ENCODE data around the gene CDSN. TPM values are rescaled to one million over a fixed set of nuclear protein-coding genes. Genes with fewer than 3 reads are reported as not detected.

The CDSN gene
- total and polyA plus RNA-seq, 2 of the 4 experiments (the other 2 are of a cell fraction) = not detected

DNA sequence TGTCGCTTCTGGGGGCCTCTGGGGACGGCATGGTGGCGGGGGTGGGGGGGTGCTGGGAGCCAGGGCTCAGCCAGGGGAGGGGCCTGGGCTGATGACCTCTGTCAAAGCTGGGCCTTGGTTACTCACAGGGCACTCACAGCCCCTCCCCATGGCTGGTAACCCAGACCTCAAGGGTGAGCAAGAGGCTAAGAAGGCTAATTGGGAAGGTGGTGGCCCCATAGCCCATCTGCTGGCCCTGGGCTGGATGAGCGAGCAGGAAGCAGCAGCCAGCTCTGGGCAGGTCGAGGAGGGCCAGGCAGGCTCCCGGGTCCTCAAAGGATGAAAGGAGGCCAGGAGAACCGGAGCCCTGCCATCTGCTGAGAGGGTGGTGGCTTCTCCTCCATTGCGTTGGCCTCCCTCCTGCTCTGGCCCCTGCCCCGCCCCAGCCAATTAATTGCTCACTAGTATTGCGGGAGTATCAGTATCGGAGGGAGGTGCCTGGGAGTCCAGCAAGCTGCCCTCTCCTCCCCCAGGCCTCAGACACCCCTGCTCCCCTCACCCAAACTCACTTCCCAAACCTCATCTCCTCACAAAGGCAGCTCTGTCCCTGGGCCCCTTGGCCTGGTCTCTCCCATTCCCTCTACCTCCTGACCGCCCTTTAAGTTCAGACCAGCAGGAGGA lies 1.0 kb upstream of the CDSN start:
- 74% methylated on average over 7 of the region's 12 CpGs; no CpG with 5 or more reads in 1 of the 2 experiments for WGBS, 2 experiments (ENCODE audit: extremely low coverage in 2 of 2, insufficient read length in 1 of 2)

More for the DNA sequence above, 1.0 kb upstream of the CDSN start:
- Histone ChIP-seq H3K14ac (replicated peaks; ENCODE audit: low read depth, low read length) (no peak overlapping the region), H3K27me3 (ENCODE audit: control insufficient read depth, insufficient read depth, low read length) (peaks cover 3% of the 10 kb centered on the region; the same call in 1 of the 2 replicates), H2AK5ac (ENCODE audit: low read depth, low read length) (no peak overlapping the region; the same call in 1 of the 2 replicates), H3K4ac (ENCODE audit: low read depth, low read length) (no peak overlapping the region), H3K18ac (ENCODE audit: low read depth, low read length) (no peak overlapping the region), H4K8ac (ENCODE audit: low read depth in 2 of 2, low read length in 2 of 2) (no peak overlapping the region), H4K20me1 (ENCODE audit: insufficient read depth, low read length) (no peaks in the 10 kb centered on the region), H3K27ac (ENCODE audit: insufficient read depth, low read length) (no peak overlapping the region), H3K4me2 (ENCODE audit: low read depth, low read length) (no peak overlapping the region), H4K91ac (ENCODE audit: insufficient read depth, low read depth, low read length) (no peak overlapping the region), H2BK15ac (ENCODE audit: low read depth, low read length) (no peak overlapping the region), H2AFZ (replicated peaks; ENCODE audit: low read length, poor library complexity) (no peak overlapping the region), H3K79me1 (ENCODE audit: low read depth in 1 of 2, low read length in 2 of 2) (no peaks in the 10 kb centered on the region), H3K4me1 (ENCODE audit: control insufficient read depth, insufficient read depth, low read length) (peaks cover 2% of the 10 kb centered on the region; the same call in 1 of the 2 replicates), H3K9me1 (ENCODE audit: insufficient read depth, low read length) (no peaks in the 10 kb centered on the region), H3K36me3 (ENCODE audit: control insufficient read depth, insufficient read depth, low read length) (no peaks in the 10 kb centered on the region), H2BK120ac (ENCODE audit: low read depth, low read length) (no peak overlapping the region), H4K5ac (ENCODE audit: low read depth, low read length) (no peak overlapping the region), H2BK20ac (ENCODE audit: low read depth, low read length) (no peak overlapping the region), H3K4me3 (ENCODE audit: insufficient read depth, low read depth, low read length) (no peak overlapping the region), H3K9ac (ENCODE audit: low read depth, low read length) (no peak overlapping the region), H3K9me3 (ENCODE audit: control insufficient read depth, insufficient read depth, low read length) (no peaks in the 10 kb centered on the region), H3K56ac (ENCODE audit: extremely low read depth, insufficient read depth, low read length) (no peak overlapping the region), H2BK5ac (ENCODE audit: low read depth, low read length, poor library complexity, severe bottlenecking) (no peak overlapping the region), H2AK9ac (replicated peaks; ENCODE audit: low read depth, low read length, poor library complexity) (no peak overlapping the region), H3K23ac (ENCODE audit: low read depth, low read length) (no peak overlapping the region)
- CTCF ChIA-PET = no interaction called here
- BruUV-seq (replicated peaks) = no TSS peak
- no peak for DNase-seq
- dilution Hi-C loops (cut with HindIII; ENCODE audit: low sequenced_read_pairs, unreplicated experiment) = no loop called here
- TF ChIP-seq, protein P1, sequence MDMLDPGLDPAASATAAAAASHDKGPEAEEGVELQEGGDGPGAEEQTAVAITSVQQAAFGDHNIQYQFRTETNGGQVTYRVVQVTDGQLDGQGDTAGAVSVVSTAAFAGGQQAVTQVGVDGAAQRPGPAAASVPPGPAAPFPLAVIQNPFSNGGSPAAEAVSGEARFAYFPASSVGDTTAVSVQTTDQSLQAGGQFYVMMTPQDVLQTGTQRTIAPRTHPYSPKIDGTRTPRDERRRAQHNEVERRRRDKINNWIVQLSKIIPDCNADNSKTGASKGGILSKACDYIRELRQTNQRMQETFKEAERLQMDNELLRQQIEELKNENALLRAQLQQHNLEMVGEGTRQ (IDR thresholded peaks at IDR 0.05; ENCODE audit: low read depth, low read length) = no peak
- TF ChIP-seq BHLHE40 (IDR thresholded peaks at IDR 0.05; ENCODE audit: low read depth, low read length) (no peak), RCOR1 (IDR thresholded peaks at IDR 0.05; ENCODE audit: insufficient replicate concordance, low read length) (no peak), FOS (IDR thresholded peaks at IDR 0.05; ENCODE audit: low read depth, low read length) (no peak), POLR2A (IDR thresholded peaks at IDR 0.05; ENCODE audit: low read depth, low read length) (no peak), CEBPB (IDR thresholded peaks at IDR 0.05; ENCODE audit: low read depth, low read length) (no peak), CHD1 (IDR thresholded peaks at IDR 0.05; ENCODE audit: low read depth, low read length) (no peak), RFX5 (IDR thresholded peaks at IDR 0.05; ENCODE audit: low read depth, low read length) (no peak), MAFK (IDR thresholded peaks at IDR 0.05; ENCODE audit: low read depth, low read length) (no peak), MXI1 (IDR thresholded peaks at IDR 0.05; ENCODE audit: borderline replicate concordance, low read depth, low read length) (no peak)
- TF ChIP-seq, protein P2, sequence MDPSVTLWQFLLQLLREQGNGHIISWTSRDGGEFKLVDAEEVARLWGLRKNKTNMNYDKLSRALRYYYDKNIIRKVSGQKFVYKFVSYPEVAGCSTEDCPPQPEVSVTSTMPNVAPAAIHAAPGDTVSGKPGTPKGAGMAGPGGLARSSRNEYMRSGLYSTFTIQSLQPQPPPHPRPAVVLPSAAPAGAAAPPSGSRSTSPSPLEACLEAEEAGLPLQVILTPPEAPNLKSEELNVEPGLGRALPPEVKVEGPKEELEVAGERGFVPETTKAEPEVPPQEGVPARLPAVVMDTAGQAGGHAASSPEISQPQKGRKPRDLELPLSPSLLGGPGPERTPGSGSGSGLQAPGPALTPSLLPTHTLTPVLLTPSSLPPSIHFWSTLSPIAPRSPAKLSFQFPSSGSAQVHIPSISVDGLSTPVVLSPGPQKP (IDR thresholded peaks at IDR 0.05; ENCODE audit: borderline replicate concordance, low read depth, low read length) = no peak
- TF ChIP-seq, protein P3, sequence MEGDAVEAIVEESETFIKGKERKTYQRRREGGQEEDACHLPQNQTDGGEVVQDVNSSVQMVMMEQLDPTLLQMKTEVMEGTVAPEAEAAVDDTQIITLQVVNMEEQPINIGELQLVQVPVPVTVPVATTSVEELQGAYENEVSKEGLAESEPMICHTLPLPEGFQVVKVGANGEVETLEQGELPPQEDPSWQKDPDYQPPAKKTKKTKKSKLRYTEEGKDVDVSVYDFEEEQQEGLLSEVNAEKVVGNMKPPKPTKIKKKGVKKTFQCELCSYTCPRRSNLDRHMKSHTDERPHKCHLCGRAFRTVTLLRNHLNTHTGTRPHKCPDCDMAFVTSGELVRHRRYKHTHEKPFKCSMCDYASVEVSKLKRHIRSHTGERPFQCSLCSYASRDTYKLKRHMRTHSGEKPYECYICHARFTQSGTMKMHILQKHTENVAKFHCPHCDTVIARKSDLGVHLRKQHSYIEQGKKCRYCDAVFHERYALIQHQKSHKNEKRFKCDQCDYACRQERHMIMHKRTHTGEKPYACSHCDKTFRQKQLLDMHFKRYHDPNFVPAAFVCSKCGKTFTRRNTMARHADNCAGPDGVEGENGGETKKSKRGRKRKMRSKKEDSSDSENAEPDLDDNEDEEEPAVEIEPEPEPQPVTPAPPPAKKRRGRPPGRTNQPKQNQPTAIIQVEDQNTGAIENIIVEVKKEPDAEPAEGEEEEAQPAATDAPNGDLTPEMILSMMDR (conservative IDR thresholded peaks at IDR 0.05; ENCODE audit: low read depth, low read length) = no peak
- POLR2A ChIA-PET (ENCODE audit: unreplicated experiment) = no interaction called here
- intact Hi-C loops (cut with micrococcal nuclease) = no loop called here
- in situ Hi-C loops (cut with MboI; ENCODE audit: low sequenced_read_pairs) = no loop called here
- ATAC-seq (ENCODE audit: low read depth) = no peak
